ENCODE measurements around the gene EYA2. TPM values are rescaled to one million over a fixed set of nuclear protein-coding genes. Genes with fewer than 3 reads are reported as not detected.
"Not testable (repeated sequence)": the region's sequence is repeated elsewhere in the genome, so short reads cannot be mapped to it uniquely, and the experiment has no call there.

Gene EYA2
- polyA plus RNA-seq, 12 donors = 1.6 to 4.4 (median 2.4) TPM; not detected in 2

GRCh38 chr20:46953596-46953995, 59.0 kb downstream of the EYA2 start:
- no peak for DNase-seq

- no peak for DNase-seq
These were observed 59.9 kb downstream of the EYA2 start for GRCh38 chr20:46954490-46955038.

- DNase-seq = no peak
These were observed 61.2 kb downstream of the EYA2 start for GRCh38 chr20:46955601-46956556.

- no peak for DNase-seq
These were observed 64.5 kb downstream of the EYA2 start for GRCh38 chr20:46959081-46959692.

GRCh38 chr20:46959821-46960220, 65.2 kb downstream of the EYA2 start:
- DNase-seq = no peak

GRCh38 chr20:46960536-46960935, 65.9 kb downstream of the EYA2 start:
- DNase-seq = no peak

GRCh38 chr20:46961968-46962367, 67.3 kb downstream of the EYA2 start:
- not testable (repeated sequence) for DNase-seq

- DNase-seq = no peak
These were observed 68.0 kb downstream of the EYA2 start for GRCh38 chr20:46962452-46963195.

- DNase-seq = no peak
These were observed 68.5 kb downstream of the EYA2 start for GRCh38 chr20:46963196-46963529.

GRCh38 chr20:46963758-46964617, 69.3 kb downstream of the EYA2 start:
- no peak for DNase-seq

GRCh38 chr20:46964618-46965455, 70.2 kb downstream of the EYA2 start:
- no peak for DNase-seq

- DNase-seq = no peak
These were observed 70.8 kb downstream of the EYA2 start for GRCh38 chr20:46965477-46965876.

- no peak for DNase-seq
These were observed 73.0 kb downstream of the EYA2 start for GRCh38 chr20:46967646-46968045.

GRCh38 chr20:46970937-46971630, 76.4 kb downstream of the EYA2 start:
- no peak for DNase-seq

- DNase-seq = no peak
These were observed 79.1 kb downstream of the EYA2 start for GRCh38 chr20:46973766-46974165.

- DNase-seq = no peak
These were observed 80.2 kb downstream of the EYA2 start for GRCh38 chr20:46974669-46975434.

GRCh38 chr20:46975976-46976375, 81.3 kb downstream of the EYA2 start:
- DNase-seq = no peak

- DNase-seq = no peak
These were observed 82.6 kb downstream of the EYA2 start for GRCh38 chr20:46977204-46977603.

All from muscle of arm (tissue), 12 donors.